GM21786 (cell line): ENCODE results near the gene ANXA2.

ENCODE experiments used
- ATAC-seq: cut with Tn5 transposase; IDR thresholded peaks from one replicate; pipeline ENCODE4 v1.9.1; 2021; ENCODE audit not compliant: unreplicated experiment

ANXA2 gene

GRCh38 chr15:60390871-60391501 lies 6.8 kb downstream of the ANXA2 start:
- ATAC-seq, result no peak

GRCh38 chr15:60390231-60390630 lies 7.6 kb downstream of the ANXA2 start:
- no peak for ATAC-seq

GRCh38 chr15:60389261-60390077 lies 8.3 kb downstream of the ANXA2 start:
- peak; percentile 73 for ATAC-seq

GRCh38 chr15:60387321-60387720 lies 10.5 kb downstream of the ANXA2 start:
- no peak for ATAC-seq

GRCh38 chr15:60386615-60387014 lies 11.2 kb downstream of the ANXA2 start:
- ATAC-seq, result no peak

- no peak for ATAC-seq
These were observed 11.9 kb downstream of the ANXA2 start for GRCh38 chr15:60385620-60386552.

GRCh38 chr15:60384526-60385126 lies 13.2 kb downstream of the ANXA2 start:
- ATAC-seq, result no peak

- no peak for ATAC-seq
These were observed 13.7 kb downstream of the ANXA2 start for GRCh38 chr15:60384053-60384452.

GRCh38 chr15:60382773-60383674 lies 14.8 kb downstream of the ANXA2 start:
- ATAC-seq, result no peak

GRCh38 chr15:60381148-60381788 lies 16.5 kb downstream of the ANXA2 start:
- ATAC-seq, result no peak

- ATAC-seq, result no peak
These were observed 18.1 kb downstream of the ANXA2 start for GRCh38 chr15:60379525-60380274.

GRCh38 chr15:60379185-60379524 lies 18.6 kb downstream of the ANXA2 start:
- no peak for ATAC-seq

- ATAC-seq, result no peak
These were observed 21.1 kb downstream of the ANXA2 start for GRCh38 chr15:60376677-60377095.

- ATAC-seq, result no peak
These were observed 22.5 kb downstream of the ANXA2 start for GRCh38 chr15:60375306-60375705.

GRCh38 chr15:60374628-60375081 lies 23.1 kb downstream of the ANXA2 start:
- no peak for ATAC-seq

- no peak for ATAC-seq
These were observed 23.6 kb downstream of the ANXA2 start for GRCh38 chr15:60374209-60374608.

GRCh38 chr15:60373745-60374144 lies 24.0 kb downstream of the ANXA2 start:
- no peak for ATAC-seq

- no peak for ATAC-seq
These were observed 24.5 kb downstream of the ANXA2 start for GRCh38 chr15:60373327-60373726.

GRCh38 chr15:60372756-60373155 lies 25.0 kb downstream of the ANXA2 start:
- ATAC-seq, result no peak
